Osteocyte (in vitro differentiated cells): ENCODE measurements around the gene GSC. TPM values are rescaled to one million over a fixed set of nuclear protein-coding genes. Genes with fewer than 3 reads are reported as not detected.

Experiments
- DNase-seq: peaks from one replicate; pipeline ENCODE4 v3.0.0; 2021; ENCODE audit warnings: mixed read lengths; ENCODE audit not compliant: unreplicated experiment; ENCODE audit errors: extremely low spot score
- H3K27ac Mint-ChIP-seq: one replicate; pipeline ENCODE4 v1.8.0; 2021; ENCODE audit warnings: mild to moderate bottlenecking, mixed read lengths; ENCODE audit not compliant: unreplicated experiment
- H3K27me3 Mint-ChIP-seq: one replicate; pipeline ENCODE4 v1.8.0; 2021; ENCODE audit warnings: mixed read lengths; ENCODE audit not compliant: unreplicated experiment
- H3K36me3 Mint-ChIP-seq: one replicate; pipeline ENCODE4 v1.8.0; 2021; ENCODE audit warnings: mixed read lengths; ENCODE audit not compliant: unreplicated experiment
- H3K4me1 Mint-ChIP-seq: one replicate; pipeline ENCODE4 v1.8.0; 2021; ENCODE audit warnings: mixed read lengths; ENCODE audit not compliant: unreplicated experiment
- H3K4me3 Mint-ChIP-seq: one replicate; pipeline ENCODE4 v1.8.0; 2021; ENCODE audit warnings: mild to moderate bottlenecking, moderate library complexity, mixed read lengths; ENCODE audit not compliant: unreplicated experiment
- H3K9me3 Mint-ChIP-seq: one replicate; pipeline ENCODE4 v1.8.0; 2021; ENCODE audit warnings: mixed read lengths; ENCODE audit not compliant: unreplicated experiment
- CTCF ChIP-seq: fragments of 200-600 bp; sonication (generic); IDR thresholded peaks from 2 replicates; pipeline ENCODE4 v1.5.0; 2021; ENCODE audit warnings: antibody characterized with exemption, mild to moderate bottlenecking, moderate library complexity
- total RNA-seq: library from RNA; stranded (reverse); gene quantifications from 2 replicates; pipeline ENCODE4 v1.2.1, GENCODE V29; 2021

Gene GSC
- total RNA-seq, 1 donor from 2014 or later, result not detected

- Mint-ChIP-seq H3K27me3 (peaks cover 39% of the 10 kb centered on the region), H3K9me3 (no peaks in the 10 kb centered on the region), H3K36me3 (no peaks in the 10 kb centered on the region), H3K4me1 (no peaks in the 10 kb centered on the region), H3K4me3 (no peak overlapping the region), H3K27ac (no peak overlapping the region)
- no peak for TF ChIP-seq CTCF
- DNase-seq, result no peak
Observed at GRCh38 chr14:94787092-94787491, 17.2 kb upstream of the GSC start.

GRCh38 chr14:94780536-94781399, 10.9 kb upstream of the GSC start:
- Mint-ChIP-seq H3K4me1 (peaks cover under 1% of the 10 kb centered on the region), H3K27ac (no peak overlapping the region), H3K36me3 (no peaks in the 10 kb centered on the region), H3K27me3 (peaks cover 52% of the 10 kb centered on the region), H3K9me3 (no peaks in the 10 kb centered on the region), H3K4me3 (no peak overlapping the region)
- no peak for DNase-seq
- TF ChIP-seq CTCF, result no peak

GRCh38 chr14:94779713-94780112, 9.8 kb upstream of the GSC start:
- TF ChIP-seq CTCF, result no peak
- Mint-ChIP-seq H3K9me3 (no peaks in the 10 kb centered on the region), H3K27me3 (peaks cover 54% of the 10 kb centered on the region), H3K27ac (no peak overlapping the region), H3K4me1 (peaks cover 5% of the 10 kb centered on the region), H3K4me3 (no peak overlapping the region), H3K36me3 (no peaks in the 10 kb centered on the region)
- no peak for DNase-seq

- no peak overlapping the region for H3K4me3 Mint-ChIP-seq
- no peaks in the 10 kb centered on the region for H3K9me3 Mint-ChIP-seq
- H3K27ac Mint-ChIP-seq, result no peak overlapping the region
- DNase-seq, result no peak
- no peak for TF ChIP-seq CTCF
- H3K4me1 Mint-ChIP-seq, result peaks cover 18% of the 10 kb centered on the region
- no peaks in the 10 kb centered on the region for H3K36me3 Mint-ChIP-seq
- H3K27me3 Mint-ChIP-seq, result peaks cover 87% of the 10 kb centered on the region
Observed at GRCh38 chr14:94775871-94776210, 5.9 kb upstream of the GSC start.

GRCh38 chr14:94775091-94775870, 5.4 kb upstream of the GSC start:
- Mint-ChIP-seq H3K27me3 (peaks cover 88% of the 10 kb centered on the region), H3K4me1 (peaks cover 22% of the 10 kb centered on the region), H3K27ac (no peak overlapping the region), H3K4me3 (no peak overlapping the region), H3K9me3 (no peaks in the 10 kb centered on the region), H3K36me3 (no peaks in the 10 kb centered on the region)
- TF ChIP-seq CTCF, result no peak
- DNase-seq, result no peak
